Mesothelial cell of epicardium (in vitro differentiated cells): ENCODE measurements around the gene ZNF536. TPM values are rescaled to one million over a fixed set of nuclear protein-coding genes. Genes with fewer than 3 reads are reported as not detected.

Experiments used
- DNase-seq, 2 experiments: peaks; one replicate each; pipeline ENCODE4 v3.0.0; 2021; ENCODE audit warnings: low spot score in 2 of 2; ENCODE audit not compliant: unreplicated experiment in 2 of 2
- H3K27ac Mint-ChIP-seq: 2 replicates; pipeline ENCODE4 v1.8.0; 2021; ENCODE audit warnings: mixed read lengths
- H3K27me3 Mint-ChIP-seq: 2 replicates; pipeline ENCODE4 v1.8.0; 2021; ENCODE audit warnings: low read depth, mixed read lengths
- H3K36me3 Mint-ChIP-seq: 2 replicates; pipeline ENCODE4 v1.8.0; 2021; ENCODE audit warnings: mixed read lengths
- H3K4me1 Mint-ChIP-seq: 2 replicates; pipeline ENCODE4 v1.8.0; 2021; ENCODE audit warnings: mixed read lengths
- H3K4me3 Mint-ChIP-seq: 2 replicates; pipeline ENCODE4 v1.8.0; 2021; ENCODE audit warnings: mild to moderate bottlenecking, moderate library complexity, mixed read lengths
- H3K9me3 Mint-ChIP-seq: 2 replicates; pipeline ENCODE4 v1.8.0; 2021; ENCODE audit warnings: mixed read lengths
- CTCF ChIP-seq: fragments of 200-600 bp; sonication (generic); IDR thresholded peaks from one replicate; pipeline ENCODE4 v1.5.0; 2021; ENCODE audit warnings: antibody characterized with exemption; ENCODE audit not compliant: unreplicated experiment
- total RNA-seq: library from RNA; stranded (reverse); gene quantifications from 3 replicates; pipeline ENCODE4 v1.2.1, GENCODE V29; 2021

Gene ZNF536
- total RNA-seq, 1 donor from 2014 or later = 9.2 TPM

- TF ChIP-seq CTCF = no peak
- DNase-seq = no peak
- Mint-ChIP-seq H3K9me3 (no peaks in the 10 kb centered on the region), H3K36me3 (no peaks in the 10 kb centered on the region), H3K27ac (no peak overlapping the region), H3K27me3 (peaks cover 11% of the 10 kb centered on the region), H3K4me1 (peaks cover 4% of the 10 kb centered on the region), H3K4me3 (no peak overlapping the region)
Measured at GRCh38 chr19:30326393-30326710, 45.8 kb upstream of the ZNF536 start.

GRCh38 chr19:30327331-30327730, 44.9 kb upstream of the ZNF536 start:
- Mint-ChIP-seq H3K4me1 (peaks cover 4% of the 10 kb centered on the region), H3K27me3 (peaks cover 15% of the 10 kb centered on the region), H3K36me3 (no peaks in the 10 kb centered on the region), H3K27ac (no peak overlapping the region), H3K4me3 (no peak overlapping the region), H3K9me3 (no peaks in the 10 kb centered on the region)
- TF ChIP-seq CTCF = no peak
- DNase-seq = no peak

- DNase-seq = no peak
- Mint-ChIP-seq H3K4me3 (no peak overlapping the region), H3K4me1 (peaks cover 4% of the 10 kb centered on the region), H3K27ac (no peak overlapping the region), H3K9me3 (no peaks in the 10 kb centered on the region), H3K27me3 (peaks cover 18% of the 10 kb centered on the region), H3K36me3 (no peaks in the 10 kb centered on the region)
- TF ChIP-seq CTCF = no peak
Measured at GRCh38 chr19:30328096-30328495, 44.1 kb upstream of the ZNF536 start.

GRCh38 chr19:30330266-30330665, 41.9 kb upstream of the ZNF536 start:
- Mint-ChIP-seq H3K9me3 (no peaks in the 10 kb centered on the region), H3K27me3 (peaks cover 20% of the 10 kb centered on the region), H3K36me3 (no peaks in the 10 kb centered on the region), H3K27ac (no peak overlapping the region), H3K4me3 (no peak overlapping the region), H3K4me1 (peaks cover 4% of the 10 kb centered on the region)
- TF ChIP-seq CTCF = no peak
- DNase-seq = no peak

GRCh38 chr19:30332445-30333234, 39.5 kb upstream of the ZNF536 start:
- TF ChIP-seq CTCF = no peak
- DNase-seq = no peak

More at GRCh38 chr19:30332445-30333234, 39.5 kb upstream of the ZNF536 start:
- H3K27ac Mint-ChIP-seq = no peak overlapping the region
- H3K4me3 Mint-ChIP-seq = no peak overlapping the region
- peaks cover 15% of the 10 kb centered on the region for H3K27me3 Mint-ChIP-seq
- no peaks in the 10 kb centered on the region for H3K9me3 Mint-ChIP-seq
- no peaks in the 10 kb centered on the region for H3K4me1 Mint-ChIP-seq
- H3K36me3 Mint-ChIP-seq = no peaks in the 10 kb centered on the region
